ENCODE measurements around the gene SEPTIN8.

Gene SEPTIN8

GRCh38 chr5:132766020-132766805 lies 10.8 kb downstream of the SEPTIN8 start:
- H3K27ac ChIP-seq (ENCODE audit: insufficient read depth, low read length, poor library complexity, severe bottlenecking) = no peak overlapping the region
- DNase-seq = no peak
- H3K27me3 ChIP-seq (replicated peaks; ENCODE audit: control insufficient read depth, insufficient read depth, low read length, poor library complexity, severe bottlenecking) = no peaks in the 10 kb centered on the region
- no peak overlapping the region for H3K4me3 ChIP-seq (ENCODE audit: insufficient read depth, low read depth, low read length, poor library complexity, severe bottlenecking)
- H3K9me3 ChIP-seq (ENCODE audit: control insufficient read depth, low read length) = no peaks in the 10 kb centered on the region
- no peaks in the 10 kb centered on the region for H3K4me1 ChIP-seq (ENCODE audit: control insufficient read depth, insufficient read depth, low read length, poor library complexity, severe bottlenecking)
- no peaks in the 10 kb centered on the region for H3K36me3 ChIP-seq (ENCODE audit: control insufficient read depth, insufficient read depth, low read length)

DNA sequence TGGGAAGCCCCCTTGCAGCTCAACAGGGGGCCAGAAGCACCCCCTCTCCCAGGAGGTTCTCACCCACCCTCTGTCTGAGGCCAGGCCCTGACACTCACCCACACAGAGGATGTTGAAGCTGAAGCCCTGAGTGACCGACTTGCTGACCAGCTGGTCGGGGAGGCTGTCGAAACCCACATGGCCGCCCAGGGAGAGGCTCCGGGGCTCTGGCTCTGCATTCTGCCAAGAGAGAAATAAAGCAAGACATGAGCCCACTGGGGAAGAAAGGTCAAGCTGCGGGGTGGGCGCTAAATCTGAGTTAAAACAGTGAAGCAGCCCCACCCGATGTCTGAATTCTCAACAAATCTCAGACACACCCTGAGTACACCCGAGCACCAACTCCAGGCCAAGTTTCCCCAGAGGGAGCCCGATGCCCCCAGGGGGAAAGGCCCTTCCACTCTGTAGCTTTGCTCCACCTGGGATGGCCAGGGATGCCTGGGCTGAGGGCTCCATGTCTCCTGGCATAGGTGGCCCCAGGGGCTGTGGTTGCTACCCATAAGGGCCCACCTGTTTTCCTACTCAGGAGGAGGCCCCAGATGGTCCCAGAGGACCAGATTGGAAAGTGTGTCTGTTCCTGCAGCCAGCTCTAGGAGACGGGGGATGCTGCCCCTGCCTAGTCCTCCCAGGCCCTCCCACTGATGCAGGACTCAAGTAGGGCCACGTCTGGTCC lies 11.6 kb downstream of the SEPTIN8 start:
- no peak for DNase-seq
- no peaks in the 10 kb centered on the region for H3K36me3 ChIP-seq (ENCODE audit: control insufficient read depth, insufficient read depth, low read length)
- no peak overlapping the region for H3K27ac ChIP-seq (ENCODE audit: insufficient read depth, low read length, poor library complexity, severe bottlenecking)
- H3K4me3 ChIP-seq (ENCODE audit: insufficient read depth, low read depth, low read length, poor library complexity, severe bottlenecking) = no peak overlapping the region
- no peaks in the 10 kb centered on the region for H3K4me1 ChIP-seq (ENCODE audit: control insufficient read depth, insufficient read depth, low read length, poor library complexity, severe bottlenecking)
- no peaks in the 10 kb centered on the region for H3K9me3 ChIP-seq (ENCODE audit: control insufficient read depth, low read length)
- no peaks in the 10 kb centered on the region for H3K27me3 ChIP-seq (replicated peaks; ENCODE audit: control insufficient read depth, insufficient read depth, low read length, poor library complexity, severe bottlenecking)

- Histone ChIP-seq H3K27me3 (replicated peaks; ENCODE audit: control insufficient read depth, insufficient read depth, low read length, poor library complexity, severe bottlenecking) (no peaks in the 10 kb centered on the region), H3K9me3 (ENCODE audit: control insufficient read depth, low read length) (no peaks in the 10 kb centered on the region), H3K27ac (ENCODE audit: insufficient read depth, low read length, poor library complexity, severe bottlenecking) (no peak overlapping the region), H3K4me3 (ENCODE audit: insufficient read depth, low read depth, low read length, poor library complexity, severe bottlenecking) (no peak overlapping the region), H3K4me1 (ENCODE audit: control insufficient read depth, insufficient read depth, low read length, poor library complexity, severe bottlenecking) (no peaks in the 10 kb centered on the region), H3K36me3 (ENCODE audit: control insufficient read depth, insufficient read depth, low read length) (no peaks in the 10 kb centered on the region)
- no peak for DNase-seq
Measured at GRCh38 chr5:132764671-132765238, 12.3 kb downstream of the SEPTIN8 start.

GRCh38 chr5:132764051-132764450 lies 13.0 kb downstream of the SEPTIN8 start:
- no peaks in the 10 kb centered on the region for H3K36me3 ChIP-seq (ENCODE audit: control insufficient read depth, insufficient read depth, low read length)
- H3K27me3 ChIP-seq (replicated peaks; ENCODE audit: control insufficient read depth, insufficient read depth, low read length, poor library complexity, severe bottlenecking) = no peaks in the 10 kb centered on the region
- no peaks in the 10 kb centered on the region for H3K9me3 ChIP-seq (ENCODE audit: control insufficient read depth, low read length)
- H3K27ac ChIP-seq (ENCODE audit: insufficient read depth, low read length, poor library complexity, severe bottlenecking) = no peak overlapping the region
- no peak for DNase-seq
- H3K4me3 ChIP-seq (ENCODE audit: insufficient read depth, low read depth, low read length, poor library complexity, severe bottlenecking) = no peak overlapping the region
- no peaks in the 10 kb centered on the region for H3K4me1 ChIP-seq (ENCODE audit: control insufficient read depth, insufficient read depth, low read length, poor library complexity, severe bottlenecking)

DNA sequence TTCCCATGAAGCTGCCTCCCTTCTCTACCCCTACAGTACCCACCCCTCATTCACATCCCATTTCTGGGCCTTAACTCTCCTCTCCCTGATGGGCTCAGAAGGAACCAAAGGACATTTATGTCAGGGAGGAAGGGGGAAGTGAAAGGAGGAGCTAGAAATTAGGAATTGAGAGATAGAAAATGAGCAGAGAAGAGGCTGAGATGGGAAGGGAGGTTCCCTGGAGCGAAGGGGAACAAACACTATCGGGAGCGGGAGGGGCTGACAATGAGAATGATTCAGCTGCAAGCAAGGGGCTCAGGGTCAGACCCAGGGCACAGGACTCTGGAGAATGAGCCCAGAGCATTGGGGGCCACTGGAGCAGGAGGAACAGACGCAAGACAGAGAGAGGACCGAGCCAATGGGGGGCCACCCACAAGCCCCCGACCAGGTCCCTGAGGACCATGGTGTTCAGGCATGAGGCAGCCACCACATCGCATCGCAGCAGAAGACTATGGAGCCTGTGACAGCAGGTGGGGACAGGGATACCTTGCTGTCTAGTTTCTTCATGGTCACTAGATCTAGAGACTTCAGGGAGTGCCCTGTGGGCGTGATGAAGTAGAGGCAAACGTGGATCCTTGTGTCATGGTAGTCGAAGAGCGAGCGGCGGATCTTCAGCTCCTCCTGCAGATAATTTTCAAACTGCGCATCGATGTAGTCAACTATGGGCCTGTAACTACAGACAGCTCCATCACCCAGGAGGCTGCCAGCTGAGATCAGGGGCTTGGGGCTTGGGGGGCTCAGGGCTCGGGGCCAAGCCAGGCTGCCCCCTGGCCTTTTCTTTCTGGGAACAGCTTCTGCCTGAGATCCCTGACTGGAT lies 13.6 kb downstream of the SEPTIN8 start:
- DNase-seq = no peak
- Histone ChIP-seq H3K27ac (ENCODE audit: insufficient read depth, low read length, poor library complexity, severe bottlenecking) (no peak overlapping the region), H3K27me3 (replicated peaks; ENCODE audit: control insufficient read depth, insufficient read depth, low read length, poor library complexity, severe bottlenecking) (no peaks in the 10 kb centered on the region), H3K4me3 (ENCODE audit: insufficient read depth, low read depth, low read length, poor library complexity, severe bottlenecking) (no peak overlapping the region), H3K36me3 (ENCODE audit: control insufficient read depth, insufficient read depth, low read length) (no peaks in the 10 kb centered on the region), H3K4me1 (ENCODE audit: control insufficient read depth, insufficient read depth, low read length, poor library complexity, severe bottlenecking) (no peaks in the 10 kb centered on the region), H3K9me3 (ENCODE audit: control insufficient read depth, low read length) (no peaks in the 10 kb centered on the region)

- DNase-seq = no peak
- H3K9me3 ChIP-seq (ENCODE audit: control insufficient read depth, low read length) = no peaks in the 10 kb centered on the region
- H3K4me1 ChIP-seq (ENCODE audit: control insufficient read depth, insufficient read depth, low read length, poor library complexity, severe bottlenecking) = no peaks in the 10 kb centered on the region
- H3K4me3 ChIP-seq (ENCODE audit: insufficient read depth, low read depth, low read length, poor library complexity, severe bottlenecking) = no peak overlapping the region
- H3K27ac ChIP-seq (ENCODE audit: insufficient read depth, low read length, poor library complexity, severe bottlenecking) = no peak overlapping the region
- H3K36me3 ChIP-seq (ENCODE audit: control insufficient read depth, insufficient read depth, low read length) = no peaks in the 10 kb centered on the region
- H3K27me3 ChIP-seq (replicated peaks; ENCODE audit: control insufficient read depth, insufficient read depth, low read length, poor library complexity, severe bottlenecking) = no peaks in the 10 kb centered on the region
Measured at GRCh38 chr5:132762246-132763000, 14.6 kb downstream of the SEPTIN8 start.

GRCh38 chr5:132761321-132762240 lies 15.5 kb downstream of the SEPTIN8 start:
- Histone ChIP-seq H3K36me3 (ENCODE audit: control insufficient read depth, insufficient read depth, low read length) (no peaks in the 10 kb centered on the region), H3K4me3 (ENCODE audit: insufficient read depth, low read depth, low read length, poor library complexity, severe bottlenecking) (no peak overlapping the region), H3K4me1 (ENCODE audit: control insufficient read depth, insufficient read depth, low read length, poor library complexity, severe bottlenecking) (no peaks in the 10 kb centered on the region), H3K27ac (ENCODE audit: insufficient read depth, low read length, poor library complexity, severe bottlenecking) (no peak overlapping the region), H3K9me3 (ENCODE audit: control insufficient read depth, low read length) (no peaks in the 10 kb centered on the region), H3K27me3 (replicated peaks; ENCODE audit: control insufficient read depth, insufficient read depth, low read length, poor library complexity, severe bottlenecking) (no peaks in the 10 kb centered on the region)
- DNase-seq = no peak

GRCh38 chr5:132760601-132761317 lies 16.3 kb downstream of the SEPTIN8 start:
- Histone ChIP-seq H3K36me3 (ENCODE audit: control insufficient read depth, insufficient read depth, low read length) (no peaks in the 10 kb centered on the region), H3K9me3 (ENCODE audit: control insufficient read depth, low read length) (no peaks in the 10 kb centered on the region), H3K27ac (ENCODE audit: insufficient read depth, low read length, poor library complexity, severe bottlenecking) (no peak overlapping the region), H3K27me3 (replicated peaks; ENCODE audit: control insufficient read depth, insufficient read depth, low read length, poor library complexity, severe bottlenecking) (no peaks in the 10 kb centered on the region), H3K4me1 (ENCODE audit: control insufficient read depth, insufficient read depth, low read length, poor library complexity, severe bottlenecking) (no peaks in the 10 kb centered on the region), H3K4me3 (ENCODE audit: insufficient read depth, low read depth, low read length, poor library complexity, severe bottlenecking) (no peak overlapping the region)
- DNase-seq = no peak

Measured in effector memory CD4-positive, alpha-beta T cell (primary cell).